ENCODE data around the gene CST8. TPM values are rescaled to one million over a fixed set of nuclear protein-coding genes. Genes with fewer than 3 reads are reported as not detected.

The CST8 gene
- total and polyA plus RNA-seq, 2 of the 4 experiments (the other 2 are of a cell fraction): not detected

DNA sequence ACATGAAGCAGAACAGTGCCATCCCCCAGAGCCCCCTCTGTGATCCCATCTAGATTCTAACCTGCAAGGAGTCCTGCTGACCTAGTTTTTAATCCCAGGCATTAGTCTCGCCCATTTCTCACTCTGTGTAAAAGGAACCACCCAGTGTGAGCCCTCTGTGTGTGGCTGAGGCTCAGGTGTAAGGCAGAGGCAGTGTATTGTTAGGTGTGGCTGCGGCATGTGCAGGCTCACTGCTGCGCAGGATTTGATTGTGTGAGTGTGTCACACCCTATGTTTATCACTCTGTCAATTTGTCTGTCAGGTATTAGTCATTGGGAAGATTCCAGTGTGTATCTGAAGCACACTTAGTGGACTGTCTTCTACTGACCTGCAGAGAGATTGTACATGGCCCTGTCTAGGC, 13.7 kb upstream of the CST8 start:
- no peak for DNase-seq
- no peak overlapping the region for H2BK20ac ChIP-seq (ENCODE audit: low read depth, low read length)
- H3K4me3 ChIP-seq (ENCODE audit: insufficient read depth, low read depth, low read length): no peak overlapping the region
- H3K4me1 ChIP-seq (ENCODE audit: control insufficient read depth, insufficient read depth, low read length): no peaks in the 10 kb centered on the region
- ChIA-PET CTCF (no interaction called here), POLR2A (ENCODE audit: unreplicated experiment) (no interaction called here)
- no peaks in the 10 kb centered on the region for H4K20me1 ChIP-seq (ENCODE audit: insufficient read depth, low read length)
- H3K4ac ChIP-seq (ENCODE audit: low read depth, low read length): no peak overlapping the region
- H3K36me3 ChIP-seq (ENCODE audit: control insufficient read depth, insufficient read depth, low read length): no peaks in the 10 kb centered on the region
- intact Hi-C loops (cut with micrococcal nuclease): no loop called here
- H4K8ac ChIP-seq (ENCODE audit: low read depth in 2 of 2, low read length in 2 of 2): no peak overlapping the region
- no CpG with 5 or more reads among the region's 3 CpGs for WGBS, 2 experiments (ENCODE audit: extremely low coverage in 2 of 2, insufficient read length in 1 of 2)
- H3K56ac ChIP-seq (ENCODE audit: extremely low read depth, insufficient read depth, low read length): no peak overlapping the region
- H3K23ac ChIP-seq (ENCODE audit: low read depth, low read length): no peak overlapping the region
- TF ChIP-seq MAFK (IDR thresholded peaks at IDR 0.05; ENCODE audit: low read depth, low read length): no peak
- no peak overlapping the region for H3K9ac ChIP-seq (ENCODE audit: low read depth, low read length)
- H4K5ac ChIP-seq (ENCODE audit: low read depth, low read length): no peak overlapping the region
- H3K79me1 ChIP-seq (ENCODE audit: low read depth in 1 of 2, low read length in 2 of 2): no peaks in the 10 kb centered on the region
- no peak overlapping the region for H2BK120ac ChIP-seq (ENCODE audit: low read depth, low read length)
- in situ Hi-C loops (cut with MboI; ENCODE audit: low sequenced_read_pairs): no loop called here
- H3K9me1 ChIP-seq (ENCODE audit: insufficient read depth, low read length): peaks cover 5% of the 10 kb centered on the region; the same call in 1 of the 2 replicates
- dilution Hi-C loops (cut with HindIII; ENCODE audit: low sequenced_read_pairs, unreplicated experiment): no loop called here
- H2BK15ac ChIP-seq (ENCODE audit: low read depth, low read length): no peak overlapping the region
- H4K91ac ChIP-seq (ENCODE audit: insufficient read depth, low read depth, low read length): no peak overlapping the region
- no peaks in the 10 kb centered on the region for H3K27me3 ChIP-seq (ENCODE audit: control insufficient read depth, insufficient read depth, low read length)
- no peak overlapping the region for H2AK5ac ChIP-seq (ENCODE audit: low read depth, low read length)
- ATAC-seq (ENCODE audit: low read depth): no peak
- H3K9me3 ChIP-seq (ENCODE audit: control insufficient read depth, insufficient read depth, low read length): no peaks in the 10 kb centered on the region
- no TSS peak for BruUV-seq (replicated peaks)
- H3K4me2 ChIP-seq (ENCODE audit: low read depth, low read length): no peak overlapping the region
- H2AFZ ChIP-seq (replicated peaks; ENCODE audit: low read length, poor library complexity): no peak overlapping the region
- no peak overlapping the region for H2AK9ac ChIP-seq (replicated peaks; ENCODE audit: low read depth, low read length, poor library complexity)
- H2BK5ac ChIP-seq (ENCODE audit: low read depth, low read length, poor library complexity, severe bottlenecking): no peak overlapping the region
- no peak overlapping the region for H3K18ac ChIP-seq (ENCODE audit: low read depth, low read length)
- no peak overlapping the region for H3K14ac ChIP-seq (replicated peaks; ENCODE audit: low read depth, low read length)
- no peak overlapping the region for H3K27ac ChIP-seq (ENCODE audit: insufficient read depth, low read length)
